ENCODE data around the gene MOV10. TPM values are rescaled to one million over a fixed set of nuclear protein-coding genes. Genes with fewer than 3 reads are reported as not detected.
A peak's percentile ranks its signal among the peaks of the same experiment; 100 is the strongest.

Gene MOV10
- total and polyA plus RNA-seq, 9 of the 15 experiments (the other 6 are each of a cell fraction or from before 2014, with no cell fraction given), result 16.7 to 105 (median 49.5) TPM

GRCh38 chr1:112673592-112674439, 643 bp upstream of the MOV10 start (continued):
- TF ChIP-seq ZNF398 (CRISPR knock-in tag; IDR thresholded peaks at IDR 0.05), result no peak
- no peak for TF ChIP-seq FOSL1 (tag; conservative IDR thresholded peaks at IDR 0.05)
- TF ChIP-seq JUND (IDR thresholded peaks at IDR 0.05; ENCODE audit: borderline replicate concordance, low read depth, low read length), result no peak
- no peak; the same call in 2 of the 3 replicates for TF ChIP-seq JUND (tag; IDR thresholded peaks at IDR 0.05; ENCODE audit: borderline replicate concordance, low read depth, low read length)
- TF ChIP-seq RB1 (IDR thresholded peaks at IDR 0.05; ENCODE audit: low read depth), result no peak
- TF ChIP-seq ZNF280B (CRISPR knock-in tag; IDR thresholded peaks at IDR 0.05), result no peak
- no peak for TF ChIP-seq PHF8 (IDR thresholded peaks at IDR 0.05; ENCODE audit: borderline replicate concordance, low read length)
- no peak for TF ChIP-seq ELF2 (CRISPR knock-in tag; IDR thresholded peaks at IDR 0.05)
- no peak for TF ChIP-seq ZBTB8A (IDR thresholded peaks at IDR 0.05; ENCODE audit: partially characterized antibody)
- TF ChIP-seq MCM2 (IDR thresholded peaks at IDR 0.05; ENCODE audit: low read depth), result no peak
- no peak for TF ChIP-seq NR1H2 (CRISPR knock-in tag; IDR thresholded peaks at IDR 0.05)
- no peak for TF ChIP-seq BRCA1 (IDR thresholded peaks at IDR 0.05)
- TF ChIP-seq BRCA1 (CRISPR knock-in tag; IDR thresholded peaks at IDR 0.05), result no peak
- TF ChIP-seq ZBED1 (IDR thresholded peaks at IDR 0.05), result no peak
- no peak for TF ChIP-seq ATF4 (CRISPR knock-in tag; IDR thresholded peaks at IDR 0.05)
- no peak for TF ChIP-seq RBM34 (IDR thresholded peaks at IDR 0.05; ENCODE audit: borderline replicate concordance, insufficient read depth, low read length)
- no peak for TF ChIP-seq EP300 (IDR thresholded peaks at IDR 0.05; ENCODE audit: low read length)
- TF ChIP-seq XRCC4 (IDR thresholded peaks at IDR 0.05; ENCODE audit: extremely low read depth, insufficient read depth, insufficient read length), result no peak
- no peak for TF ChIP-seq ZBTB34 (CRISPR knock-in tag; IDR thresholded peaks at IDR 0.05)
- no peak for TF ChIP-seq PTRF (tag; IDR thresholded peaks at IDR 0.05)
- TF ChIP-seq U2AF2 (optimal IDR thresholded peaks at IDR 0.05; ENCODE audit: low read depth, low read length), result no peak
- no peak for TF ChIP-seq SNIP1 (IDR thresholded peaks at IDR 0.05; ENCODE audit: low read depth)
- no peak for TF ChIP-seq ZNF146 (CRISPR knock-in tag; IDR thresholded peaks at IDR 0.05; ENCODE audit: unreplicated experiment)
- no peak for TF ChIP-seq HDAC8 (tag; IDR thresholded peaks at IDR 0.05)
- peak; percentile 15 for TF ChIP-seq TAF9B (IDR thresholded peaks at IDR 0.05; ENCODE audit: partially characterized antibody)
